Measurements from ENCODE around the gene RHBDD1. TPM values are rescaled to one million over a fixed set of nuclear protein-coding genes. Genes with fewer than 3 reads are reported as not detected.

RHBDD1 gene
- total RNA-seq, 1 donor from 2014 or later: 30.0 TPM

DNA sequence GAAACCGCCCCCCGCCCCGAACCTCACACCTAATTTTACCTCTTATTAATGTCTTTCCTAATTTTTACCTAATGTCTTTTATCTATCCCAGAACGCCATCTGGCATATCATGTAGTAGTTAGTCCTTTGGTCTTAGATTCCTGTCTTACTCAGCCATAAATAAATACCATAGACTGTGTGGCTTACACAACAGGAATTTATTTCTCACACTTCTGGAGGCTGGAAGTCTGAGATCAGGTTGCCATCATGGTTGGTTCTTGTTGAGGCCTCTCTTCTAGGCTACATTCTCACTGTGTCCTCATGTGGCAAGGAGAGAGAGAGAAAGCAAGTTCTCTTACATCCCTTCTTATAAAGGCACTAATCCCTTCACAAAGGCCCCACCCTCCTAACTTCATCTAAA lies 46.8 kb downstream of the RHBDD1 start:
- TF ChIP-seq, protein P1, sequence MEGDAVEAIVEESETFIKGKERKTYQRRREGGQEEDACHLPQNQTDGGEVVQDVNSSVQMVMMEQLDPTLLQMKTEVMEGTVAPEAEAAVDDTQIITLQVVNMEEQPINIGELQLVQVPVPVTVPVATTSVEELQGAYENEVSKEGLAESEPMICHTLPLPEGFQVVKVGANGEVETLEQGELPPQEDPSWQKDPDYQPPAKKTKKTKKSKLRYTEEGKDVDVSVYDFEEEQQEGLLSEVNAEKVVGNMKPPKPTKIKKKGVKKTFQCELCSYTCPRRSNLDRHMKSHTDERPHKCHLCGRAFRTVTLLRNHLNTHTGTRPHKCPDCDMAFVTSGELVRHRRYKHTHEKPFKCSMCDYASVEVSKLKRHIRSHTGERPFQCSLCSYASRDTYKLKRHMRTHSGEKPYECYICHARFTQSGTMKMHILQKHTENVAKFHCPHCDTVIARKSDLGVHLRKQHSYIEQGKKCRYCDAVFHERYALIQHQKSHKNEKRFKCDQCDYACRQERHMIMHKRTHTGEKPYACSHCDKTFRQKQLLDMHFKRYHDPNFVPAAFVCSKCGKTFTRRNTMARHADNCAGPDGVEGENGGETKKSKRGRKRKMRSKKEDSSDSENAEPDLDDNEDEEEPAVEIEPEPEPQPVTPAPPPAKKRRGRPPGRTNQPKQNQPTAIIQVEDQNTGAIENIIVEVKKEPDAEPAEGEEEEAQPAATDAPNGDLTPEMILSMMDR (IDR thresholded peaks at IDR 0.05): no peak
- Mint-ChIP-seq H3K4me1 (ENCODE audit: low read depth) (peaks cover 17% of the 10 kb centered on the region), H3K9me3 (ENCODE audit: low read depth) (peaks cover 7% of the 10 kb centered on the region), H3K27me3 (ENCODE audit: low read depth) (no peaks in the 10 kb centered on the region), H3K36me3 (ENCODE audit: low read depth) (peaks cover 5% of the 10 kb centered on the region), H3K4me3 (ENCODE audit: unreplicated experiment) (no peak overlapping the region), H3K27ac (ENCODE audit: unreplicated experiment) (no peak overlapping the region)
- no peak for DNase-seq (ENCODE audit: low spot score)

- Mint-ChIP-seq H3K9me3 (ENCODE audit: low read depth) (peaks cover 7% of the 10 kb centered on the region), H3K27ac (ENCODE audit: unreplicated experiment) (no peak overlapping the region), H3K4me3 (ENCODE audit: unreplicated experiment) (no peak overlapping the region), H3K27me3 (ENCODE audit: low read depth) (no peaks in the 10 kb centered on the region), H3K36me3 (ENCODE audit: low read depth) (peaks cover 5% of the 10 kb centered on the region), H3K4me1 (ENCODE audit: low read depth) (peaks cover 24% of the 10 kb centered on the region)
- TF ChIP-seq, protein P1 (IDR thresholded peaks at IDR 0.05): no peak
- no peak for DNase-seq (ENCODE audit: low spot score)
Measured at GRCh38 chr2:226883296-226883795, 47.5 kb downstream of the RHBDD1 start.

GRCh38 chr2:226884166-226884565 lies 48.3 kb downstream of the RHBDD1 start:
- Mint-ChIP-seq H3K27me3 (ENCODE audit: low read depth) (no peaks in the 10 kb centered on the region), H3K36me3 (ENCODE audit: low read depth) (peaks cover 5% of the 10 kb centered on the region), H3K4me3 (ENCODE audit: unreplicated experiment) (no peak overlapping the region), H3K9me3 (ENCODE audit: low read depth) (peaks cover 7% of the 10 kb centered on the region), H3K4me1 (ENCODE audit: low read depth) (peaks cover 32% of the 10 kb centered on the region), H3K27ac (ENCODE audit: unreplicated experiment) (no peak overlapping the region)
- TF ChIP-seq, protein P1 (IDR thresholded peaks at IDR 0.05): no peak
- DNase-seq (ENCODE audit: low spot score): no peak

- peaks cover 4% of the 10 kb centered on the region for H3K36me3 Mint-ChIP-seq (ENCODE audit: low read depth)
- H3K9me3 Mint-ChIP-seq (ENCODE audit: low read depth): peaks cover 7% of the 10 kb centered on the region
- H3K27ac Mint-ChIP-seq (ENCODE audit: unreplicated experiment): no peak overlapping the region
- H3K4me3 Mint-ChIP-seq (ENCODE audit: unreplicated experiment): no peak overlapping the region
- no peak for DNase-seq (ENCODE audit: low spot score)
- TF ChIP-seq, protein P1 (IDR thresholded peaks at IDR 0.05): no peak
- peaks cover 31% of the 10 kb centered on the region for H3K4me1 Mint-ChIP-seq (ENCODE audit: low read depth)
- no peaks in the 10 kb centered on the region for H3K27me3 Mint-ChIP-seq (ENCODE audit: low read depth)
Measured at GRCh38 chr2:226885769-226886435, 50.0 kb downstream of the RHBDD1 start.

GRCh38 chr2:226887940-226888339 lies 52.1 kb downstream of the RHBDD1 start:
- H3K9me3 Mint-ChIP-seq (ENCODE audit: low read depth): peaks cover 2% of the 10 kb centered on the region
- no peaks in the 10 kb centered on the region for H3K36me3 Mint-ChIP-seq (ENCODE audit: low read depth)
- H3K4me3 Mint-ChIP-seq (ENCODE audit: unreplicated experiment): no peak overlapping the region
- peak overlapping the region; percentile 55 for H3K27ac Mint-ChIP-seq (ENCODE audit: unreplicated experiment)
- H3K27me3 Mint-ChIP-seq (ENCODE audit: low read depth): no peaks in the 10 kb centered on the region
- TF ChIP-seq, protein P1 (IDR thresholded peaks at IDR 0.05): no peak
- no peak for DNase-seq (ENCODE audit: low spot score)
- H3K4me1 Mint-ChIP-seq (ENCODE audit: low read depth): peaks cover 51% of the 10 kb centered on the region

All from chondrocyte (in vitro differentiated cells).